ENCODE measurements around the gene HIRIP3.

GRCh38 chr16:29959293-29959692, 36.1 kb downstream of the HIRIP3 start:
- TF ChIP-seq CTCF (IDR thresholded peaks at IDR 0.05) (no peak), POLR2A (IDR thresholded peaks at IDR 0.05) (no peak)

Data from breast epithelium (tissue), 3 donors.